Putamen (tissue), 1 donor: ENCODE results near the gene SYTL2.
A peak's percentile ranks its signal among the peaks of the same experiment; 100 is the strongest.
"Not testable (repeated sequence)": the region's sequence is repeated elsewhere in the genome, so short reads cannot be mapped to it uniquely, and the experiment has no call there.

Experiments
- DNase-seq: peaks from one replicate; pipeline ENCODE4 v3.0.0-alpha.2; 2016; ENCODE audit warnings: low spot score

SYTL2 gene

DNA sequence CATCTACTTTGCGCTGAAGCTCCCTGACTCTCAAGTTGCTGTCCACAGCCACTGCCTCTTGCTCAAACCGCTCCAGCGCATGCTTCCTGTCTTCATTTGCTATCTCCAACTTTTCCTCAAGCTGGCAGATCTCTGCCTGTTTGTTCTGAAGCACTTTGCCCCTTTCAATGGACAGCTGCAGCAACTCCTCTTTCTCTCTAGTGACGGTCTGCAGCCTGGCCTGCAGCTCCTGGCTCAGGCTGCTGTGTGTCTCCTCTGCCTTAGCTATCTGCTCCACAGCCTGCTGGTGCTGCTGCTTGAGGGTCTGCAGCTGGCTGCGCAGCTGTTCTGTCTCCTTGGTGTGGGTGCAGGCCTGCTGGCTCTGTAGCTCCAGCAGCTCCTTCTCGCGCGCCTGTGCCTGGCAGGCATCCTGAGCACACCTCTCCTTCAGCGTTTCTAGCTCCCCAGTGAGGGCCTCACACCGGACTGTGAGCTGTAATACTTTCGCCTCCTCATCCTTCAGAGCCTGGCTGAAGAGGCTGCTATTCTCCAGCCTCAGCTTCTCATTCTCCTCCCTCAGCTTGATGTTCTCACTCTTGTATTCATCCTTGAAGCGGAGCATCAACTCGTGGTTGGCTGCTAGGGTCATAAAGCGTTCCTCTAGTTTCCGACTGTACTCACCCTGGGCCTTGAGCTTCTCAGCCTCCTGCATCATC is 125.7 kb downstream of the SYTL2 start:
- DNase-seq = no peak

DNA sequence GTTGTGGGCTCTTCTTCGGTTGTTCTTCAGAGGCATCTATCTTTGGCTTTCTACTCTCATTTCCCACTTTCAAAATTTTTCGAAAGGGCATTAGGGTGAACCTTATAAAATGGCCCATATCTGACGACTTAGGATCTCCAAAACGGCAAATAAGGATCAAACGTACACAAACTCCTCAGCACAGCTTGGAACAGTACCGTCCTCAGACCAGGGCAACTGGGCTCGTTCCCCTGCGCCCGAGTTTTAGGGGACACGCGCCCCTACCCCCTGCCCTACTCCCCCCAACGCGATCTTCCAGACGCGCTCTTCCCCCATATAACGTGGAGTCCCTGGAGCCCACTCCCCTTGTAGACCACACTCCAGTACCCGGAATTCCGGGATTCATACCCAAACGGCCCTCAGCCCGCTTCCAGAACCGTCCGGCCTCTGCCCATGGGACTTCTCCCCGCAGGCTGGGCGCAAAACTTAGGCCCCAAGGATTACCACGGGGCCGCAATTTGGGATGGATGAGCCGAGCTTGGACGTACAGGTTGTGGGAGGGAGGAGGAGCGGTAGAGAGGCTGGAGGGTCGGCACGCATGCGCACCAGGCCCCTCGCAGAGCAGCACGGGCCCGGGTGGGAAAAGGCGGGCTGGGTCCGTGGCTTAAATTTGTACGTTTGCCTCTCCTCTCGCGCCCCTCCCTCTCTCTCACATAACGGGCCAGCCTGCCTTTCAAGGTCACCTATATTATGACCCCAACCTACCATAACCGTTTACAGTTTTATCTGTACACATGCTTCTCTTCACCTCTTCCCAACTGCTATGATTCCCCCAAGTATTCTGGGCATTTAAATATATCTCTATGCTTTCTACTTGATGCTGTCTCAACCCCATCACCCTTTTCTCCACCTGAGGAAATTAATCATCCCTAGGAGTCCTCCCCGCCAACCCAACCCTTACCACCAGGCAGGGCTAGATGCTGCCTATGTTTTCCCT is 128.3 kb downstream of the SYTL2 start:
- peak; percentile 77 for DNase-seq

DNA sequence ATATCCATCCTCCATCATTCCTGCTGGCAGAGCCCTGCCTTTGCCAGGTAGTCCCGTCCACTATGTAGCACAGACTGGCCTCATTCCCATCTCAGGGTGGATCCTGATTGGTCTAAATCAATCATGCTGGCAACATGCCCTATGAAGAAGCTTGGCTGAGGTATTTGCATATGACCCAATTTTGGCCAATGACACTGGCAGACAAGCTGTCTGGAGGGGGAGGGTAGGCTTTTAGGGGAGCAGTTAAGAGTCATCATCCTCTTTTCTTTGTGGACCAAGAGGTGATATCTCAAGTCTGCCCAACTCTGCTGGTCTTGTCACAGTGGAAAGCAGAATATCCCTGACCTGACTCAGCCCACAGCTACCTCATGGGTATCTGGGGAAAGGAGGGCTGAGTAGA is 130.0 kb downstream of the SYTL2 start:
- no peak for DNase-seq

DNA sequence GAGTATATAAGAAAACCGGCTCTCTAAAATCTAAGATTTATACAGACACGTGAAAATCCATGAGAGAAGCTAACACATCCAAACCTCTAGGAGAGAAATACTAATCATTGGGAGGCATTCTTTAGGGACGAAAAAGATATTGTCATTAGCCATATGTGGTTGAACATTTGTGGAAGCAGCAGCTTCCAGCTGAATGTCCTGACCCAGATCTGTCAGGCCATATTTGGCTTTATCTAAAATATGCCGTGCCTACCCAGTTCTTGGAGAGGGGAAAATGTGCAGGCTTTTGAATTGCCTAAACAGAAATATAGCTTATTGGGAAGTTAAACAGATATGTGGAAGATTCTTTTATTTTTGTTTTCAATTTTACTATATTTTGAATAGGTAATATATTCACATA is 131.4 kb downstream of the SYTL2 start:
- no peak for DNase-seq

DNA sequence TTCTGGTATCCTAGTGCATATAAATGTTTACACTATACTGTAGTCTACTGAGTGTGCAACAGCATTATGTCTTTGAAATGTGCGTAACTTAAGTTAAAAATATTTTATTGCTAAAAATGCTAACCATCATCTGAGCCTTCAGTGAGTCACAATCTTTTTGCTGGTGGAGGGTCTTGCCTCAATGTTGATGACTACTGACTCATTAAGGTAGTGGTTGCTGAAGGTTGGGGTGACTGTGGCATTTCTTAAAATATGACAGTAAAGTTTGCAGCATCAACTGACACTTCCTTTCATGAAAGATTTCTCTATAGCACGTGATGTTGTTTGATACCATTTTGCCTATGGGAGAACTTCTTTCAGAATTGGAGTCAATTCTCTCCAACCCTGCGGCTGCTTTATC is 137.5 kb downstream of the SYTL2 start:
- no peak for DNase-seq

DNA sequence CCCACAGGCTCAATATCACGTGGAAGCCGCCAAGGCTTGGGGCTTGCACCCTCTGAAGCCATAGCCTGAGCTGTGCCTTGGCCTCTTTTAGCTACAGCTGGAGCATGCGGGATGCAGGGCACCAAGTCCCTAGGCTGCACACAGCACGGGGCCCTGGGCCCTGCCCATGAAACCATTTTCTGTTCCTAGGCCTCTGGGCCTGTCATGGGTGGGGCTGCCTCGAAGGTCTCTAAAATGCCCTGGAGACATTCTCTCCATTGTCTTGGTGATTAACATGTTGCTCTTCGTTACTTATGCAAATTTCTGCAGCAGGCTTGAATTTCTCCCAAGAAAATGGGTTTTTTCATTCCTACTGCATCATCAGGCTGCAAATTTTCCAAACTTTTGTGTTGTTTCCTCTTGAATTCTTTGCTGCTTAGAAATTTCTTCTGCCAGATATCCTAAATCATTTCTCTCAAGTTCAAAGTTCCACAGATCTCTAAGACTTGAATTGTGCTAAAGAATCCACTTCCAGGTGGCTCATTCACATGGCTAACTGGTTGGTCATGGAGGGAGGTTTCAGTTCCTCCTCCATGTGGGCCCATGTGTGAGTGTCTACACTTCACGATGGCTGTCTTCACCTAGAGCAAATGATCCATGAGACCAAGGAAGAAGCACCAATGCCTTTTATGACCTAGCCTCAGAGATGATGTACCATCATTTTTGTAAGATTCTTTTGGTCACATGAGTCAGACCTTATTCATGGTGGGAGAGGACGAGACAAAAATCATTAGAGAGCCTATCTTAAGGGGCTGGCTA is 138.6 kb downstream of the SYTL2 start:
- no peak for DNase-seq

DNA sequence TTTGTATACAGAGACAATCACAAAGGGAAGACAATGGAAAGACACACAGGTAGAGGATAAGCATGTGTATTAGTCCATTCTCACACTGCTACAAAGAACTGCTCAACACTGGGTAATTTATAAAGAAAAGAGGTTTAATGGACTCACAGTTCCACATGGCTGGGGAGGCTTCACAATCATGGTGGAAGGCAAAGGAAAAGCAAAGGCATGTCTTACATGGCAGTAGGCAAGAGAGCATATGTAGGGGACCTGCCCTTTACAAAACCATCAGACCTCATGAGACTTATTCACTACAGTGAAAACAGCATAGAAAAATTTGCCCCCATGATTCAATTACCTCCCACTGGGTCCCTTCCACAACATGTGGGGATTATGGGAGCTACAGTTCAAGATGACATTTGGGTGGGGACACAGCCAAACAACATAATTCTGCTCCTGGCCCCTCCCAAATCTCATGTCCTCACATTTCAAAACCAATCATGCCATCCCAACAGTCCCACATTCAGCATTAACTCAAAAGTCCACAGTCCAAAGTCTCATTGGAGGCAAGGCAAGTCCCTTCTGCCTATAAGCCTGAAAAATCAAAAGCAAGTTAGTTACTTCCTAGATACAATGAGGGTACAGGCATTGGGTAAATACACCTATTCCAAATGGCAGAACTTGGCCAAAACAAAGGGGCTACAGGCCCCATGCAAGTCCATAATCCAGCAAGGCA is 139.8 kb downstream of the SYTL2 start:
- not testable (repeated sequence) for DNase-seq

DNA sequence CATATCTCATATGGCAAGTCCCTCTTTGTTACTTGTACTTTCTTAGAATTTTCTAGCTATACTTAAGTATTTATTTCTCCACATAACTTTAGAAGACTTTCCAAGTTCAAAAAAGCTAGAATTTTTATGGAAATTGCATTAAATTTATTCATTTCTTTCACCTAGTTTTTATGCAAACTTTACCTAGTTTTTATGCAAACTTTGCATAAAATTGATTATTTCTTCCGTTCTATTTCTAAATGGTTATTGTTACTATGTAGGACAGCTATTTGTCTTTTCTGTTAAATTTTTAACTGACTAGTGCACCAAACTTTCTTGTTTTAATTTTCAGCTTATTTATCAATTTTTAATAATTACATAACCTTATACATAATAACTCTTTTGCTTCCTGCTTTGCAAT is 142.8 kb downstream of the SYTL2 start:
- no peak for DNase-seq

DNA sequence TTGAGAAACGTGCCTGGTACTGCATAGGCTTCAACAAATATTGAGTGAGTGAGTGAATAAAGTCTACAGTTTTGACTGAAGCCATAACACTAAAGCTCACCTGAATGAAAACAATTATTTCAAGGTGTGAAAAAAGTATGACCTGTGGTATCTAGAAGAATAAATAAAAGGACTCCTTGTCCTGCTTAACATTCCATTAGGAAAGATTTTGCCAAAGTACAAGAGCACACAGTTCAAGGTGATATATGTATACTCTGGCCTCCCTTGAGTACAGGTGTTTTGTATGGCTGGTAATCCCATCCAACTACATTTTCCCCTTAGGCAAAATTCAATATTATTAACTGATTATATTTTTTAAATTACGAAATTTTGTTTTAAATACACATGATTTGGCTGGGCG is 144.3 kb downstream of the SYTL2 start:
- no peak for DNase-seq

DNA sequence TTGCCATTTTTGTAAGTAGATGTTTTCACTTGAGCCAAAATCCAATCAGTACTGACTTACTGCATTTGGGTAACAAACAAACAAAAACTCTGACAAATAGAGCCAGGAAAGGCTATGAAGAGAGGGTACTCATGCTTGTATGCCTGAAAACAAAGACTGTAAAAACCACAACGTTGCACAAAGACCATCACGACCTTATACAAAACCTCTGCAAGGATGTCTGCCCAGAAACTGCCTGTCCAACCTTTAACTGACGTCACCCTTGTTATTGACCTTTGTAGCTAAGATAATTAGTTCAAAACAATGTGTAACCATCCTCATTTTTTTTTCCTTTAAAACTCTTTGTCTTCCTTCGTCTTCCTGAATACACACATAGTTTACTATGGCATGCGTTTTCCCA is 145.2 kb downstream of the SYTL2 start:
- DNase-seq = no peak

DNA sequence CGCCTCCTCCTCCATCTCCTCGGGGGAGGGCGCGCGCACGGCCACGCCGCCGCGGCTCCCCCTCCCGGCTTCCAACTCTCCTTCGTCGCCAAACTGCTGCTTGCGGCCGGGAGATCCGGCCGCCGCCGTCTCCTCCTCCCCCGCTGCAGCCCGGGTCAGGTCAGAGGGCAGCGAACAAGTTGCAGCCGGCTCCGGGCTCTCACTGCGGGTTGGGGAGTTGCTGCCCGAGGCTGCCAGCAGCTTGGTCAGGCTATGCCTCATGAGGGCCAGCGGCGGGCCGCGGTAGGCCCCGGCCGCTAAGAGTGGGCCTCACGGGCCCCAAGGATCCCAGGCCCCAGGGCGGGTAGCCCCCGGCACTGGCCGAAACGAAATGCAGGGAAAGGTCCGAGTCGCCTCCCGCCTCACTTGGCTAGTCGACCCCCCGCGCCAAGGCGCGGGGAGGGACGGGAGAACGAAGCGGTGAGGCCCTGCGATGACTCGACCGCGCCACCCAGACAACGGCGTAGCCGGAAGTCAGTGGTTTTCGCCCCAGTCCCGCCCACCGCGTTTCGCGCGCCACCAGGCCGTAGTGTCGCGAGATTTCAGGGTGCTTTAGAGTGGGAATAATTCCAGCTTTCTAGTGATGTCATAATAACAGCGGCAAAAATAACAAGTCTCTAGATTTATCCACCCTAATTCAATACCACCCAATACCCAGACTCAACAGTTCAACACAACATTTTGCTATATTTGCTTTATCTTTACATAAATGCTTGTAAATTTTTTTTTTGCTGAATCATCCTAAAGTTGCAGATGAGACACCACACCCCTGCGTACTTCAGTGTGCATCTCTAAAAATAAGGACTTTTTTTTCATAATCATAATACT is 146.1 kb downstream of the SYTL2 start, which contains the start of gene CREBZF:
Gene CREBZF, minus strand, starts transcription at position 515 of the 867 bp plus-strand sequence. Its CDS starts 254 bp downstream, at position 261.
- peak; percentile 96 for DNase-seq

DNA sequence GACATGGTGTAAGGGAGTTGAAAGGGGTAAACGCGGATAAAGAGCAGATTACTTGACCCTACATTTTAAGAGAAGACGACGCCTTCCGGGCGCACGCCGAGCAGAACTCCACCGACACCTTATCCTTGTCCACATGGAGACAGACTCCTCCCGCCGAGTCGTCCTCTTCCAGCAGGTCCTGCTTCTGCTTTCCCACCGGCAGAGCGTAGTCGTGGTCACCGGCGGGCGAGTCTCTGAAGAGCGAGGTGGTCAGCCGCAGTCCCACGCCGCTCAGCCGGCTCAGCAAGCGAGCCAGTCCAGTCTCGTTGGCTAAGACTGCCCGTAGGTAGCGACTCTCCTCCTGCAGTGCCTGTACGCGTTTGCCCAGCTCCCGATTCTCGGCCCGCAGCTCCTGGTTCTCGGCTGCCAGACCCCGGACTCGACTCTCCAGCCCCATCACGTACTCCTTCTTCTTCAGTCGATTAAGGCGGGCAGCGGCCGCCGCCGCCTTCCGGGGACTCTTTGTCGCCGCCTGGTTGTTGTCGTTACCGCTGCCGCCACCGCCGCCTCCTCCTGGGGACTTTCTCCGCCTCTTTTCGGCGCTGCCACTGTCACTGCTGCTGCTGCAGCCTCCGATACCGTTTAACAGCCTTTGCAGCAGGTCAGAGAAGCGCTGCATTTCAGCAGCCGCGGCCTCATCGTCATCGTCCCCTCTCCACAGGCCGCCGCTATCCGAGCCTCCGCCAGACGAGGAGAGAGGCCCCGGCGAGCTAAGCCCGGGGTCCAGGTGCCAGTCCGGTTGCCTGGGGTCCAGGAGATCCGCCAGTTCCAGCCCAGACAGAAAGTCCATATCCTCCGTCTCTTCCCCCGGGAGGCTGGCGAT is 147.0 kb downstream of the SYTL2 start:
- peak; percentile 81 for DNase-seq

DNA sequence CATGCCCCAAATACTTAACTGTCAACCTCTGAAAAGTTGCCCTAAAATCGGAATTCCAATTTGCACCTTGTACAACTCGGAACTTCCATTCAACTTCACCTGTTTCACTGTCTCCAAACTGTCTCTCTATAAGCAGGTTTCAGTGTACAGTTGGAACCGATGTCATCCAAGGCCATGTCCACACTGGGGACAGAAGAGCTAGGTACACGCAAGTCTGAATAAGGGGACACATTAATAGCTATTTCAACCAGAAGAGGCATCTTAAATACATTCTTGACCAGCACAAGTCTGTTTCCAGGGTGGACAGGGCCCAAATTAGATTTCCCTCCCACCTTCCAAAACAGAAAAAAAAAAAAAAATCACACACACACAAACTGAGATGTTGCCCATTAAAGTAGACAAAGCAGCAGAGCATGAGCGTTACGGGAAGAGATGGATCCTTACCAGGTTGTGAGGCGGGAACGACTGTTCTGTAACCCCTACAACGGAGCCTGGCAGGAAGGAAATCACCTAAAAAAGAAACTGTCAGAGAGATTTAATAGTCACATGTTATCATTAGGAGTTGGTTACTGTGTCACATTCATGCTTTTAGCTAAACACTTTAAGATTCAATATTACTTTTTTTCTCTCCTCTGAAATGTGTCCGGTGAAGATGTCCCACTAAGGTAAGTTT is 147.7 kb downstream of the SYTL2 start:
- no peak for DNase-seq

DNA sequence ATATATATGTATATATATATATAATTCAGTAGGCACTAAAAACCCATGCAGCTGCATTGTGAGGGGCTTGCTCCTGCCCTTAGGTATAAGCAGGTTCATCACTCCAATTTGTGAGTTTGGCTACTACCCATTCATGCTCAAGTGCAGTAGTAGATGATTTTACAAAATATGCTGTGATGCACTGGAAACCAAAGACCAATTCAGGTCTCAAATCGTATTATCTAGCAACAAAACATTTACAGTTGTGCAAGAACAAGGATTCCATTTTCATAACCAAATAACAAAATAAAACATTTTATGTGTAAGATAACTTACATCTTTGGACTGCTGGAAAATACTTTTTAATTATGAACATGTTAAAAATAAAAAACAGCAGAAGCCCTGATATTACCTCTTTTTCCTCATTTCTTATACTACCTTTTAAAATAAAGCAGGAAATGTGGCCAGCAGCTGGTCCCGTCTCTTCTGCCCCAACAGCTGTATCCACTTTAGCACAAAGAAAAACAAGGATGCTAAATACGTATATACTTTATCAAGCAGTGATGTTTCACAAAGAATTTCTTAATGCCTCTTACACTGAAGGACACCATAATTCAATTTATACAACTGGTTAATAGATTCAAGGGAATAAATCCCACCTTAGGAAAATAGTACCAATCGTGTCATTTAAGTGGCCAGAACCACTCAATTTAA is 148.8 kb downstream of the SYTL2 start:
- DNase-seq = no peak

DNA sequence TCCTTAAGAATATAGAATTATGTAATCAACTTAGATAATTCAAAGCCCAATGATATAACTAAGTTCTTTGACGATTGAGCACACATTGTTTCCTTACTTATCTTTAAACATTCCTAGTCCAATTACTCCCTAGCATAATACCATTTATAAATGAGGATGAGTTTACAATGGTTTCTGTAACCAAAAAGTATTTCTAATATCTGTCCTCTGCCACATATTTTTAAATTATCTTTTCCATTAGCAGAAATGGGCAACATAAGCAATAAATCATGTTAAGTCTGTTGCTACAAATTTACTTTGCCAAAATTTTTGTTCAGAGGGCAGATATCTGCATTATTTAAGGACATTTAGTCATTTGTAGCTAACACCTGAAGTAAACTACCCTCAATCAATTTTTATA is 152.8 kb downstream of the SYTL2 start:
- no peak for DNase-seq

DNA sequence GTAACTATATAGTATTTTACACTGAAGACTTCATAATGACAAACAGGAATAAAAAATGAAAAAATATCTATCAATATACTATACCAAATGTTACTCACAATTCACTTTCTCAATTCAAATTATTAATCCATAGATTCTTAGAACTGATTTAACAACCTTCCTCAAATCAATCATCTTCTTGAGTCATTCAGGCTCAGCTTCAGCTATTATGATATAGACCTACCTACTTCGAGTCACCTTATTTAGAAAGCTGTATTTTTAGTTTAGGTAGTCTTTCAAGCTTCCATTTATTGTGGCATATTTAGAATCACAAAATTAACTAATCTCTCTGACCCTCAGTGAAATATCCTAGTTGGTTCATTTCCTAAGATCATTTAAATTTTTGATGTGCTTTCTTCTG is 154.2 kb downstream of the SYTL2 start:
- DNase-seq = no peak

DNA sequence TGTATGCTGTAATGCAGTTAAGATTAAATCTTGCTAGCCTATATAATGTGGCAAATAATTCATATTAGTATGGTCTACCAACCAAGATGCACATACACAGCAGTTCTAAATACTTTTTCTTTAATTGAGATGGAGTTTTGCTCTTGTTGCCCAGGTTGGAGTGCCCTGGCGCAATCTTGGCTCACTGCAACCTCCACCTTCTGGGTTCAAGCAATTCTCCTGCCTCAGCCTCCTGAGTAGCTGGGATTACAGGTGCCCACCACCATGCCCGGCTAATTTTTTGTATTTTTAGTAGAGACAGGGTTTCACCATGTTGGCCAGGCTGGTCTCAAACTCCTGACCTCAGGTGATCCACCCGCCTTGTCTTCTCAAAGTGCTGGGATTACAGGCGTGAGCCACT is 156.6 kb downstream of the SYTL2 start:
- DNase-seq = not testable (repeated sequence)

DNA sequence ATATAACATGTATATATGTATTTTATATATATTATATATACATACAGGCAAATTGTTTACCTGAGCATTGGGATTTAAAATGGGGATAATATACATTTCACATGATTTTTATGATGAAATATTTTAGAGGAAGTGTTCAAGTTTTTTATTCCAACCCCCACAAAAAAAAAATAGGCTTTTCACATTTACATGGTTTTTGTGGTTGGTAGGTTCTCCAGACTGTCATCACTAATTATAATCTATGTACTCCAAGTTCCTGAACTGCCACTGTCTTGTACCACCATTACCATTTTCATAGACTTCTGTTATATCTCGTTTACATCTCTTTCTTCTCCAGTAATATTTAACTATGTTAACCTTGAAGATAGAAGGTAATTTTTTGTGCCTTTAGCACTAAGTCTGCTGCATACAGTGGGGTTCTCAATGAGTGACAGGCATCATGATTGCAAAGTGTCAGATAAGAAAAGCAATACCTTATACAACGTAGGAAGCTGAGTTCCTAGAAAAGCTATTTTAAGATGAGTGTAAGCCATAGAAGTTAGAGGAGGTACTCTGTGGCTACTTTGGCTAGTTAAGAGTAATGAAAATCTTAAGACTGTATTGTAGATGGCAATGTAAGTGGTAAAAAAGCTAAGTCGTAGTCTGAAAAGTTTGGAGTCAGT is 158.0 kb downstream of the SYTL2 start:
- no peak for DNase-seq
